ENCODE data around the gene C10orf90. TPM values are rescaled to one million over a fixed set of nuclear protein-coding genes. Genes with fewer than 3 reads are reported as not detected.

C10orf90 gene
- total and polyA plus RNA-seq, 2 of the 8 experiments (the other 6 are each of a cell fraction or from before 2014, with no cell fraction given), result 0.21 TPM; not detected in 1

DNA sequence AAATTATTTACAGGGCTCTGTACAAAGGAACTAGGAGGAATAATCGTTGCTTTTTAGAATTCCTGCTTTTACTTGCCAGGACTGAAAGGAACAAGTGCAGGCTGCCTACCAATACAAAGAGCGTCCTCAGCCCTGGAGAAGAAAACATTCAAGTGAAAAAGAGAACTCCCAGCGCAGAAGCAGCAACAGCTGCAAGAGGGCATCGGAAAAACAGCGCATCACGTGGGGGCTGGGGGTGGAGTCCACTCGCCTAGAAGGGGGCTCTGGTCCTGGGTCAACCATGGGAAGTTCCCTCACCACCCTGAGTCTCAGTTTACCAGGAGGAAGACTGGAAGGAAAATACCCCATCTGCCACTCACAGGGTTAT is 385 bp upstream of the C10orf90 start:
- H3K18ac ChIP-seq (ENCODE audit: extremely low read depth, low read length), result no peak overlapping the region
- no peaks in the 10 kb centered on the region for H3K79me2 ChIP-seq (ENCODE audit: control insufficient read depth in 1 of 2, insufficient read depth in 2 of 2, low read length in 2 of 2)
- POLR2A ChIA-PET (ENCODE audit: partially characterized antibody), result no interaction called here
- 76% methylated on average over 7 of the region's 7 CpGs; no CpG with 5 or more reads in 1 of the 2 experiments for WGBS, 2 experiments (ENCODE audit: extremely low coverage in 1 of 2, insufficient coverage in 1 of 2, insufficient read length in 1 of 2, insufficient replicate concordance in 2 of 2, low coverage in 1 of 2, low lambda C conversion rate in 2 of 2, missing lambda C conversion rate in 1 of 2)
- H2BK5ac ChIP-seq (ENCODE audit: low read depth, low read length), result no peak overlapping the region
- DNase-seq (ENCODE audit: low read depth in 1 of 2, low spot score in 2 of 2) (no peak), FAIRE-seq (no peak)
- no peaks in the 10 kb centered on the region for H3K4me1 ChIP-seq (replicated peaks in 1 of 4; ENCODE audit: control insufficient read depth in 3 of 4, insufficient read depth in 4 of 4, low read length in 3 of 4)
- CTCF ChIA-PET (ENCODE audit: partially characterized antibody), result no interaction called here
- no peak overlapping the region for H2BK15ac ChIP-seq (ENCODE audit: low read length)
- H4K20me1 ChIP-seq (replicated peaks in 1 of 2; ENCODE audit: control insufficient read depth in 1 of 2, insufficient read depth in 2 of 2, low read length in 2 of 2), result no peaks in the 10 kb centered on the region
- H4K91ac ChIP-seq (replicated peaks; ENCODE audit: insufficient read length, low read length), result no peak overlapping the region
- H4K5ac ChIP-seq (ENCODE audit: insufficient read length, low read depth, low read length), result no peak overlapping the region
- H3K23ac ChIP-seq (ENCODE audit: insufficient read length), result no peak overlapping the region
- no peak overlapping the region for H2BK120ac ChIP-seq (replicated peaks; ENCODE audit: low read depth, low read length)
- no peak overlapping the region for H4K8ac ChIP-seq (ENCODE audit: extremely low read depth, insufficient read depth, low read length)
- TF ChIP-seq RNF2 (IDR thresholded peaks at IDR 0.05; ENCODE audit: borderline replicate concordance, low read depth, low read length, missing control alignments, poor library complexity, severe bottlenecking) (no peak), POU5F1 (IDR thresholded peaks at IDR 0.05; ENCODE audit: low read depth, low read length) (no peak), SUZ12 (IDR thresholded peaks at IDR 0.05; ENCODE audit: low read length) (no peak)
- H3K9me3 ChIP-seq (ENCODE audit: insufficient read depth in 2 of 2, low read depth in 1 of 2, low read length in 1 of 2), result no peaks in the 10 kb centered on the region
- no peak overlapping the region for H2AK5ac ChIP-seq (ENCODE audit: low read depth, low read length)
- H3K4me2 ChIP-seq (ENCODE audit: insufficient read depth in 1 of 2, low read depth in 2 of 2, low read length in 2 of 2), result no peak overlapping the region
- no peaks in the 10 kb centered on the region for H3K79me1 ChIP-seq (ENCODE audit: low read depth, low read length)
- H3K56ac ChIP-seq (replicated peaks; ENCODE audit: insufficient read length, low read depth, low read length), result no peak overlapping the region
- H2BK12ac ChIP-seq (ENCODE audit: low read depth, low read length), result no peak overlapping the region
- no peak overlapping the region for H3K27ac ChIP-seq (ENCODE audit: low read depth, low read length)
- H3K27me3 ChIP-seq (replicated peaks in 1 of 4; ENCODE audit: control insufficient read depth in 3 of 4, extremely low read depth in 1 of 4, insufficient read depth in 3 of 4, low read length in 3 of 4), result no peaks in the 10 kb centered on the region
- no peak overlapping the region for H3K4me3 ChIP-seq (ENCODE audit: extremely low read depth in 1 of 4, insufficient read depth in 2 of 4, low read depth in 3 of 4, low read length in 4 of 4)
- H3K4ac ChIP-seq (replicated peaks; ENCODE audit: insufficient read length, low read depth, low read length), result no peak overlapping the region
- H3K14ac ChIP-seq (ENCODE audit: insufficient read length), result no peak overlapping the region
- H2AFZ ChIP-seq (ENCODE audit: low read length), result no peak overlapping the region
- no peak overlapping the region for H2BK20ac ChIP-seq (ENCODE audit: low read length)
- no peak overlapping the region for H3K9ac ChIP-seq (replicated peaks in 1 of 4; ENCODE audit: extremely low read depth in 1 of 4, low read depth in 3 of 4, low read length in 3 of 4)
- no peaks in the 10 kb centered on the region for H3K23me2 ChIP-seq (ENCODE audit: low read depth, low read length)
- H3K36me3 ChIP-seq (ENCODE audit: control insufficient read depth in 2 of 4, insufficient read depth in 4 of 4, low read length in 3 of 4), result no peaks in the 10 kb centered on the region

Measured in H1 (cell line).